NCI-H510A (cell line): ENCODE measurements around the gene CA10.
A peak's percentile ranks its signal among the peaks of the same experiment; 100 is the strongest.

Experiments
- DNase-seq: peaks from one replicate; lab custom pipeline; 2025; lab: John Stamatoyannopoulos, UW

CA10 gene

DNA sequence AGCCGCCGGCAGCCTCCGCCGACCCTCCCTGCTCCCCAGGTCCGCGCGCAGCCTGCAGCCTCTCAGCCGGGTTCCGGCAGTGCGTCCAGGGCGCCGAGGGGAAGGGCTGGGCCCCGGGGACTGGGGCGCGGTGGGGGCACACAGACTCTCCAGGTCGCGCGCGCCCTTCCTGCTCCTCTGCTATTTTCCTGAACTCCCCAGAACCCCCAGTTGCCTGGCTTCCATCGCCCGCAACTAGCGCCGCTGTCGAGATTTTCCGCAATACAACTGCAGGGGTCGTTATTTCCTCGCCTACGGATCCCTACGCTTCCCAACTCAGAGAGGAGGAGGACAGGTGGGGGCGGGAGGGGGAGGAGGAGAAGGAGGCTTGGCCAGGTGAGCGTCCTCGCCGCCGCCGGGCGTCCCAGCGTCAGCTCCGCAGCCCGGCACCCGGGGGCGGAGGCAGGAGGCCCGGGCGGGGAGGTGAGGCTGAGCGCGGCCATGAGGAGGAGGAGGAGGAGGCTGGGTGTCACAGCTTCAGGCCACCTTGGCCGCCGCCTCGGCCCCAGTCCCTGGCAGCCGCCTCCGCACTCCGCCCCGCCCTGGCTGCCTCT, at the start of gene CA10:
Gene CA10 (minus strand): TSS at position 265 of the 593 bp plus-strand sequence.
- DNase-seq, result peak; percentile 96

DNA sequence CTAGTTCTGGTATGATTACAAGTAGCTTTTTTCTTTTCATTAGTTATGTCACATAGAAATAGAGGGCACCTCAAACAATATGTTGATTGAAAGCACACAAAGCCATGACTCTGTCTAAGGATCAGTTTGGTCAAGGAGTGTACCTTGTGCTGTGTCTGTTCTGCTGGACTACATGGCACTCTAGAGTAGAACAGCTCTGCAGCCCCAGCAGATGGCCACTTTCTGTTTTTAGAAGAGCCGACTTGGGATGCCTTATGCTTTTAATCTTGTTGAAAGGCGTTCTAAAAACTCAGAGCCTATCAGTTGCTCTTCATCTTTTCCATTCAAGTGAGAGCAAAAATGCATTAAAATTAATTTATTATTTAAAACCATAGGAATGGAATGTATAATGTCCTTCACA, 49.3 kb upstream of the CA10 start:
- DNase-seq, result no peak

DNA sequence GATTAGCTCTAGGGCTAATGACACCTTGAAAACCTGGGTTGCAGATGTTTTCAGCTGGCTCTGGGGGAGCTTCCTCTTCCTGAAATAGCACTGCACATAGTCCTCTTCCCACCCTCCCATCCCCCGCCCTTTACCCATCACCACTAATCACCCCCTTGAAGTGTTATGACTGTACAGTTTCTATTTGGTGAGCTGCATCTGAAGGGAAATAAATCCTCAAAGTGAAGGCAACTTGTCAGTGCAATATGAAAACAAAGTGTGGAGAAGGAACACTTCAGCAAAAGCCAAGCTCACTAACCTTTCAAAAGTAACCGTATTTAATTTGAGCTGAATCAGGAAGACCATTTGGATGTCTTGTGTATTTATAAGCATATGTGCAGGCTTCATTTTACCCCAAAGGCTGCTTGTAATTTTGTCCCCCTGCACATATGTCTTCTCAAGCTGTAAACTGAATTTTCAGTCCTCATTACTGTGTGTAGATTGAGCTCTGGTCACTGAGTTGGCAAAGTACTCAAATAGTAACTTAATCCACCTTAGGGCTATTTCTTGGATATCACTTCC, 44.1 kb upstream of the CA10 start:
- peak; percentile 18 for DNase-seq

DNA sequence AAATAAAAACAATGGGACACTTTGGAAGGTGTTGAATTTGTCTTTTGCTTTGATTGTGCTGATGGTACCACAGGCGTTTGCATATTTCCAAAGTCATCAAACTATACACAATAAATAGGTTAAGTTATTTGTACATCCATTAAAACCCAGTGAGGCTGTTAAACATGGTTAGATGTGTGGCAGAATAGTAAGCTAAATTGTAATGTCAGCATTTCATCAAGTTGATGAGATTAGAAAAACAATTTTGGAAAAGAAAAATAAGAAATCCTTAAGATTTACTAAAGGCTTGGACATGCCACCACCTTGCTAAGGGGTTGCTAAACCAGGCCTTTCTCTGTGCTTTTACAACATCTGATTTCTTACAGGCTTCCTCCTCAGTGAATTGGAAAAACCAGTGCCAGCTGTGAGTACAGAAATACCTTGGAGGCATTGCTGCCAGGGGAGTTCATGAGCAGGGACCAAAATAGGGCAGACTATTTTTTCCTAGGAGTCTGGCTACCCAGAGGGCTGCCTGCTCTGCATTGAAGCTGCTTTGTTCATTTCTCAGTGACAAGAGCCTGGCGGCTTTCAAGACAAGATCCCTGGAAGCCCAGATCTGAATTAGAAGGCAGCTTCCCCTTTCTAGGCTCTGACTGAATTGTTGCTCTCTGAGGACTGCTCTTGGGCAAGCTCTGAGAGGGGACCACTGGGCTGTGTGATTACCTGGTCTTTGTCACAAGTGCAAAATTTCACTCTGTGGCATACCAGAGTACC, 43.4 kb upstream of the CA10 start:
- DNase-seq, result no peak

DNA sequence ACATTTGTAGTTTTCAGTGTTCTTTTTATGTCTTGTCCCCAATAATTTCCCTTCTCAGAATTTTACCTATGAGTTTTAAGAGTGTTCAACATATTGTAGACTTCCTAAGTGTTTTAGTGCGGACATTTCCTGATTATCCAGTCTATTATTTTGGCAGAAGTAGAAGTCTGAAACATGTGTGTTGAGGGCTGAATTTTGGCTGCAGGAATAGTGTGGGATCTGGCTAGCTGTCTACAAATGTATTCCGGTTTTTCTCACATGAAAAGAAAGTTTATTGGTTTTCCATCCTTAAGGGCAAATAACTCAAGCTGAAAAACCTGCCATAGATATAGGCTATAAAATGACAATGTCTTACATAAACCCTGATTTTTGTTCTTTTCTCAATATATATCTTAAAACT, 33.0 kb upstream of the CA10 start:
- DNase-seq, result no peak

DNA sequence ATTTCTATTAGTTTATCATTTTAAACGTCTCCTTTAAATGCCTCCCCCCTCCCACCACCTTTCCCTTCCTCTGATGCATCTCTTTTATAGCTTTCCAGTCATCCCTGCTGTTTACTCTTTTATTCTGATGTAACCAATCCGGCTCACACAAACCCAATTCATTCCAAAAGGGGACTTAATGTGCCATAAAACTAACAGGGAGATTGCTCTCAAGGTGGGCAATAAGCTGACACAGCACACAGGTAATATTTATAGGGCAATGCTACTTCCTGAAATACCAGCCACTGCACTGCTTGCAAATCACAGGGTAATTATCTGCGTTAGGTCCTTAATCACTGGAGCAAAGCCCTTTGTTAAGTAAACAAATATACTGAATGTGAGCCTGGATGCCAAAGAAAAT, 23.3 kb upstream of the CA10 start:
- peak; percentile 79 for DNase-seq

DNA sequence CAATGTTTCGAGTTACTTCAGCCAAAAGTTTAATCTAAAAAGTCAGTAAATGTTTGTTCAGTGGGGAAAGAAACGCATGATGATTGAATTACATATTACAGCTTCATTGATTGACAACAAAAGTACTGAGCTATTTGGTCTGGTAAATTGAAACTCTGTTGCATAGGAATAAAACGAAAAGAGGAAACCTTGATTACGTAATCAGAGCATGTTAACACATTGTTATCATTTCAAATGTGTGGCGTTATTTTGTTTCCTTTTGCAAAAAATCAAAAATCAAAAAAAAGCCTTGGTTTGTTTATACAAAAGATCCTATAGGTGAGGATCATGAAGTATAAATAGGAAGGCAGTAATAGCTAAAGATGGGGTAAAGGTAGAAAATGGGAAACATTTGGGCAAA, 19.5 kb upstream of the CA10 start:
- no peak for DNase-seq

DNA sequence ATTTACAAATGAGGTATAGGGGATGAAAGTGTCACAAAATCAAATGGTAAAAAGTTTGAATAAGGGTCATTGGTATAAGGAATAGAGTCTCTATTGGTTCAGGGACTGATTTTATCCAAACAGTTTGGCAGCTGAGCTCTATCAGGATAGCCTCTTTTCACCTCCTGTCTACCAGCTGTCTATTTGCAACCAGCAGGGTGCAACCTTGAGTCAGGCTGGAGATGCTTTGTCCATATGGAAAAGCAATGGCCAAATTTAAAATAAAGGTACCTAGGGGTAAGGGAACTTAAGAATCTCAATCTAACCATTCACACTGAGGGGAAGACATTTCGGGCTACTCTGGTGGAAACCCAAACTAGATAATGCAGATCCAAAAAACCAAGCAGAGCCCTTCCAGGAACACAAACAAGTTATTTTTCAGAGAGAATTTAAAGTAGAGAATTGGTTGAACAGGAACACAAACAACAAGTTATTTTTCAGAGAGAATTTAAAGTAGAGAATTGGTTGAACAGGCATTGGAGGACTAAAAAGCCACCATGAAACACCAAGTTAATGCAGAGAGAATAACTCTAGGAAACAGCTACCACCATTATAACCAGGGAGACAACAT, 12.6 kb upstream of the CA10 start:
- DNase-seq, result no peak

DNA sequence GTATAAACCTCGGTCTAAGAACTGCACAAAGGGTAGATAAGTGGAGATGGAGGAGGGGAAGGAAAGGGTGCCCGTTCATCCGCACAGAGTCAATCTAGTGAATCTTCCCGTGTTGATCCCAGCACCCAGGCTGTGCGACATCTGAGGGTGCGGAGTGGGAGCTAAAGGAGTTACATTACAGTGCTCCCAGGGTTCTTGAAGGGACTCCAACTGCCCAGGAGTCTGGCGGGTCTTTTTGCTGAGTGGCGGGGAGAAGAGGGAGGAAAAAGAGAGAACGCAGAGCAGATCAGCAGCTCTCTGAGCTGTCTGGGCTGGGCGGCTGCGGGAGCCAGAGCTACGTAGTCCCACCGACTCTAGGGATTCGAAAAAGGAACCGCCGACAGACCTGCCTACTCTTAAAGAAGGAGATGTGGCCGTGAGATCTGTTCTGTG, 1.6 kb upstream of the CA10 start:
- DNase-seq, result no peak

DNA sequence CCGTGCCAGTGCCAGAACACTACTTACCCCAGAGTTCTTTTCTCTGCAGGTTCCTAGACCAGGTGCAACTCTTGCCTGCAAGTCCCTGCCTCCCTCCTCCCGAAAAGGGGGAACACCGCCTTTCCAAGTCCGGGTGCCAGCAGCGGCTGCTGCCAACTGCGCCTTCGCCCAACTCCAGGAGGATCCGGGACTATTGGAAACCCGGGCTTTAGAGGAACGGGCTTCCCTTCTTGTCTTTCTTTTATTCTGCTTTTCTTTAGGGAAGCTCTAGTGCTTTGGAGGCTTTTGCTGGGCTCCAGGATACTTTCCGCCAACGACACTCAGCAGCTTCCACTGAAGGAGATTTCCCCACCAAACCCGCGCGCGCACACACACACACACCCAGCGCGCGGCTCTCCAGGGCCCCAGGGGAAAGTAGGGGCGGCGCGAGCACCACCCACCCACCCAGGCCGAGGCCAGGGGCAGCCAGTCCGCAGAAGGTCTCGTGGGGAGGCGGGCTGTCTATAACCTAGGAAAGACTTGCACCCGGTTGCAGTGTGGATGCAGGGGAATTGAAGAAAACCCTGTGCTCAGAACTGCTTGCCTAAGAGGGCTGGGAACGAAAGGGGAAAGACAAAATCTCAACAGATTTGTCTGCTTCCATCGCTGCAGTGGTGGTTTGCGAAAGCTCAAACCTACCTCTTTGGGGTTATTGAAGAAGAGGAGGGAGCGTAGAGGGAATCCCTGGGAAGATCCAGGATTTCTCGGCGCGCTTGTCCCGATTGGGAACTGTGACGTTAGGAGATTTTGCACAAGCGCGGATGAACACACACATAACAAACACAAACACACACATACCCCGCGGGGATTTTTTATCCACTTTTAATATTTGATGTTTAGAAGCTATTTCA, 977 bp upstream of the CA10 start:
- no peak for DNase-seq

DNA sequence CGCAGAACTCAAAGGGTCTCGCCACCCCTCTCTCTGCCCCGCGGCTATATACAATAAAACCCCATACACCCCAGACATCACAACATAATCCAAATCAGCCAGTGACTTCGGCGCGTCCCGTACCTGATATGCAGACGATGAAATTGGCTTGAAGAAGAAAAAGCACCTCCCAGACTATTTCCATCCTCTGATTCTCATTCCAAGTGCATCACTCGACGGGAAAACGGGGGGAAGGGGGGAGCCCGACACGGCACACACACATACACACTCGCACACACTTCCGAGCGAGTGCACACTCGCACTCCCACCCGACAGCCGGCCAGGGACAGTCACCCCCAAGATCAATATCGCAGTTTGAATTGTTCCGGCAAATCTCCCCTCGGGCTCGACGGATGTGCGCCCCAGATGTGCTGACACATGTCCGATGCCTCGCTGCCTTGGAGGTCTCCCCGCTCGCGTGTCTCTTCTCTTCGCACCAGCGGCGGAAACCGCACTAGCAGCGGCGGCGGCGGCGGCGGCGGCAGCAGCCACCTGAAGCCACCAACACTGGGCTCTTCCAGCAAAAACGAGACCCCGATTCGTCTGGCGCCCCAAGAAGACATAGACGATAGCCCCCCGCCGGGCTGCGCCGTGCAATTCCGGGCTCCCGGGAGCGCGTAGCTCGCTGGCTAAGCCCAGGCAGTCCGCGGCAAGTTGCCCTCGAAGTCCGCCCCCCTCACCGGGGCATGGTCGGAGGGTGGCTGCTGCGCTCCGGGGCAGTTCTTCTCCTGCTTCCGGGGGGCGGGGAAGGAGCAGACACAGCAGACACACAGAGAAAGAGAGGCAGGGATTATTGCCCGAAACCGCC, 688 bp downstream of the CA10 start:
- DNase-seq, result peak; percentile 75

DNA sequence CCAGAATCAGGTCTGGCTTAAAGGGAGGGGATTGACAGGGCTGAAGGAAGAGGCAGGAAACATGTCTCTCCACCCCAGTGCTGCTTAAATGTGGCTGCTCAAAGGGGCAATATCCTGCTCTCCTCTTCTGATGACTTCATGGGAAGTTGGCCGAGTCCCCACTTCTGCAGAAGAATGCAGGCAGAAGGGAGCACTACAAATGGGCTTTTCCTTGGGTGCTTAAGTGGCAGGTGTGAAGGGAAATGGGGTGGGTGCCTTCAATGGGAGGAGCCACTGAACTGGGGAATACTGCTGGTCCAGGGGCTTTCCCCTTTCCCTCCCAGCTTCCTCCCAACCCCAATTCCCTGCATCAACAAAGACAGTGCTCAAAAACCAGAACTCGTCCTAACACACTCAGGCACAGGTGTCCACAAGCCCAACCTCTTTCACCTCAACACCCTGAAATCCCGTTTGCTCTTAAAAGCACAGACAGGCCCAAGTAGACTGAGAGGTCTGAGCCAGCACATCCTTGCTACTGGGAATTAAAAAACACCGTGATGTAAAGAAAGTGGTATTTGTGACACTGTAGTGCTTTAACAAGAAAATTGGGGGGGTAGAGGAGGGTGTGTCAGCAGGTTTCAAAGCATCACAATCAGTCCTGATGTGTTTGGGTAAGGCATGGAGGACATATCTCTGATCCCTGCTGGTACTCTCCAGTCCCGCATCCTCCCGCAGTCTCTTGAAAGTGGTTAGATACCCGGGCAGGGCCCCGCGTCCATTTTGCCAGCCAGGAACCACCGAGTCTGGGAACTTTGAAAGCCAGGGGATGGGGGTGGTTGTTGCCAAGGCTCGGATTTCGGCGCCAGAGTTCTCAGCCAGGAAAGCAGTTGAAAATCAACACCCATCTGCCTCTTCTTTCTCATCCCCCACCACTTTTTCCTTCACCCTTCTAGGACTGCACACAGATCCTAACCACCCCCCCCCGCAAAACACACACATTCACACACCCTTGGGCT, 1.6 kb downstream of the CA10 start:
- DNase-seq, result no peak

DNA sequence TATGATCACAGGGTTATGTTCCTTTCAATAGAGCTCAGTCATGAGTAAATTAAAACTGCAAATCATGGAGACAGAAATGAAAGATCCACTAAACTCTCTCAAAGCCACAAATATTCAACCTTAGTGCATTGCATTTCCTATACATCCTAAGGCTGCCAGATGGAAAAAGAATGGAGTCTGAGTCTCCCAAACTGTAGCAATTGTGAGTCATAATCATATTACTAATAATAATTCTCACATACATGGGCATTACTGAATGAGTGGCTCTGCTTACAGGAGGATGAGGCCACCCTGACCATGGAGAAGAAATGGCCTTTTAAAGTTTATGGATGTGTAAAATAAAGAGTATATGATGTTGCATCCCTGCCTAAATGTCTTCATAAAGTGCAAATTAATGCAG, 3.2 kb downstream of the CA10 start:
- no peak for DNase-seq

DNA sequence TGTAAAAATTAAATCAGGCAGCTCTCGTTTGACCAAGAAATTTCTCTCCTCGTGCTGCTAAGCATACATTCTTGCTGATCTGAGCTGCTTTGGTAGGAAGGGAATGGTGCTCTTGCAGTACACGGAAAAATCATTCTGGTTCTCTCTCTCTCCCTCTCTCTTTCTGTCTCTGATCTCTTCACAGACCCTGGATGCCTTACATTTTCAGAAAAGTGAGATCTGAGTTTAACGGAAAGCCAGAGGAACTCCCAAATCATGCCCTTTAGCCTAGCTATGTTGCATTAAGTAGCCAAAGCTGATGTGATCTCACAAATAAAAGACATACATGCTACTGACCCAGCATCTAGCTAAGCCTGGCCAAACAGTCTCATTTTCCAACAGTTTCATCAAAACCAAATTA, 4.0 kb downstream of the CA10 start:
- no peak for DNase-seq

DNA sequence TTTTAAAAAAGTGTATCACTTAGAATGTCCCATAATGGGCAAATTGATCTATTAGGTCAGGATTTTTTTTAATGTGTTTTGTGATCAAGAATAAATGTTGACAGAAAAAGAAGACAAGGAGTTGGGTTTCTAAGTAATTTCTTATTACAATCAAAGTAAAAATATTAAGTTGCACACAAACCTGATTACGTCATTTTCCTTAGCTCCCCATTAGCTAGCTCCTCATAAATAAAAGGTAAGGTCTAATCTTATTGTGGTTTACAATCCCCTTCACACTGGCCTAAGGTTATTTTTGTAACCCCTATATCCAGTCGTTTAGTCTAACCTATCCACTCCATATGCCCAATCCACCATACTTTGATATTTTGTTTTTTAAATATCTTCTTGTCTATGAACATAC, 7.6 kb downstream of the CA10 start:
- no peak for DNase-seq

DNA sequence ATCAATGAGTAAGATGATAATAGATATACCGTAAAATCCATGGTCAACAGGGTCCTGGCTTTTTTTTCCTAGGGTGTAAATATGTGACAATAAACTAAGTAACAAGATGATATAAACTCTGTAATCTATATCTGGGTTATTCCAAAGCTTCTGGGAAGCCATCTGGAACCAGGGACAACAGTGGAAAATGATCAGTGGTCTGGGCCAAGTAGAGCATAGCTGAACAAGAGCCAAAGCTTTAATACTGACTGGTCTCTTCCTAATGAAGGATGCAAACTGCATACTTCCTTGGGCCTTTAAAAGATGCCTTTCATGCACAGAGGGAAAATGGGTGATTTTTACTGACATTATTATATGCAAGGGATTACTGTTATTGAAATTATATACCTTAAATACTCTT, 8.9 kb downstream of the CA10 start:
- DNase-seq, result no peak

DNA sequence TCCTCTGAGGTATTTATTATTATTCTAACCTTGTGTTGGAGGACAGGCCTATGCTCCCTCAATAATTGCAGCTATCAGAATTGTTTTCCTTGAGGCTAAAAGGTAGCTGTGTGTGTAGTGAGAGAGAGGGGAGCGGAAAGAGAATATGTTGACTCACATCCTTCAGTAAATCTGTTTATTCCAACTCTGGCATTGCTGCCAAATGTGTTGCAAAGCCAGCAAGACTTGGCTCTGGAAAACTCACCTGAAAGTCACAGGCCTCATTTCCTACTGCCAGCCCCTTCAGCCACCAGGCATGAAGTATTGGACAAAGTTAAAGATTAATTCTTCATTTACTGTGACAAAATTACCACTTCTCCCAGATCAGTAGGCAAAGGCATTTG, 9.6 kb downstream of the CA10 start:
- no peak for DNase-seq

DNA sequence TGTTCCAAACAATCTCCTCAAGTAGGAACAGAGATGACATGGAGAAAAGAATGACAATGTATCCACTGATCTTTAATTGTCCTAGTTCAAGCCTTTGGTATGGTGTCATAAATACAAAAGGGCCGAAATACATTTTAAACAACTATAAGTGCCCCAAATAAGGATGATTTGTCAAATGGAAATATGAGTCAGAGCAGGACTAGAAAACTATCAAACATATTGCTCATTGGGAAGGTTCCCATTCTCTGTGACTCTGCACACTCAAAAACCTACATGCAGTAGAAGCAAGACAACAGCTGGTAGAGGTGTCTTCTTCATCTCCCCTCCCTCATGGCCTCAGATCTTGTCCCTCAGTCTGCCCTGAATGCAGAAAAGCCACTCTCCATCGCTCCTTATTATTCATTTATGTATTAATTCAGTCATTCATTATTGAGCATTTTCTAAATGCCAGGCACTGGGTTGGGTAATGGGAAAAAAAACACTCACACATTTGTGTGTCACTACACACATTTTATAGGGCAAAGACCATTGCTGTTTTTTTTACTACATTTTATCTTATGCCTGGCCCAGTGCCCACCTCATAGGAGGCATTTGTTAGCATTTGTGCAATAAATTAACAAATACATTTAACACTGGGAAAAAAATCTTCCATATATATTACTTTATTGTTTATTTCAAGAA, 10.1 kb downstream of the CA10 start:
- DNase-seq, result no peak

DNA sequence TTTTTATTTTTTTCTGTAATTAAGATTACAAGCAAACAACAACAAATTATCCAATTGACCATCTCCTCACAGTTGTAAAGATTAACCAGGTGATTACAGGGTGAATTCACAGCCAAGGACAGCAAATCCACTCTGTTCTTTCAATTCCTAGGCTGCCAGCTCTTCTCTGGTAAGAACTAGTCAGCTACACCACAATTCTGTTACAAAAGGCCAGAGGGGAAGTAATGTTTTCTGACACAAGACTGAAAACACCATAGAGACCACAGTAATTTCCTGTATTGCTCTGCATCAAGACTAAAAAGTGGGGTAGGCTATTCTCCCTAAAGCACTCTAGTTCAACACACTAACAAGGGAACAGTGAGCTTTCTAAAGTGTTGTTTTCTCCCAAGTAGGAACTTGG, 10.6 kb downstream of the CA10 start:
- DNase-seq, result no peak
